ENCODE measurements around the gene CDH12.
"Not testable (repeated sequence)": the region's sequence is repeated elsewhere in the genome, so short reads cannot be mapped to it uniquely, and the experiment has no call there.

Gene CDH12

GRCh38 chr5:22560147-22560546 lies 293.0 kb downstream of the CDH12 start:
- no peak for DNase-seq (ENCODE audit: low read depth in 3 of 3)

GRCh38 chr5:22557251-22557650 lies 295.9 kb downstream of the CDH12 start:
- DNase-seq (ENCODE audit: low read depth in 3 of 3): no peak

GRCh38 chr5:22554475-22554874 lies 298.7 kb downstream of the CDH12 start:
- no peak for DNase-seq (ENCODE audit: low read depth in 3 of 3)

- DNase-seq (ENCODE audit: low read depth in 3 of 3): no peak
Measured at GRCh38 chr5:22549876-22550671, 303.1 kb downstream of the CDH12 start.

GRCh38 chr5:22542340-22542739 lies 310.8 kb downstream of the CDH12 start:
- no peak for DNase-seq (ENCODE audit: low read depth in 3 of 3)

GRCh38 chr5:22541037-22541436 lies 312.1 kb downstream of the CDH12 start:
- DNase-seq (ENCODE audit: low read depth in 3 of 3): no peak

- DNase-seq (ENCODE audit: low read depth in 3 of 3): no peak
Measured at GRCh38 chr5:22539762-22540161, 313.4 kb downstream of the CDH12 start.

- no peak for DNase-seq (ENCODE audit: low read depth in 3 of 3)
Measured at GRCh38 chr5:22531986-22532385, 321.2 kb downstream of the CDH12 start.

- DNase-seq (ENCODE audit: low read depth in 3 of 3): no peak
Measured at GRCh38 chr5:22521521-22521920, 331.6 kb downstream of the CDH12 start.

- not testable (repeated sequence) for DNase-seq (ENCODE audit: low read depth in 3 of 3)
Measured at GRCh38 chr5:22516497-22516896, 336.6 kb downstream of the CDH12 start.

GRCh38 chr5:22514231-22514630 lies 338.9 kb downstream of the CDH12 start:
- DNase-seq (ENCODE audit: low read depth in 3 of 3): no peak

GRCh38 chr5:22505891-22506290 lies 347.3 kb downstream of the CDH12 start:
- no peak for DNase-seq (ENCODE audit: low read depth in 3 of 3)

- DNase-seq (ENCODE audit: low read depth in 3 of 3): no peak
Measured at GRCh38 chr5:22504411-22504810, 348.7 kb downstream of the CDH12 start.

- DNase-seq (ENCODE audit: low read depth in 3 of 3): no peak
Measured at GRCh38 chr5:22500556-22500955, 352.6 kb downstream of the CDH12 start.

GRCh38 chr5:22496666-22497065 lies 356.5 kb downstream of the CDH12 start:
- no peak for DNase-seq (ENCODE audit: low read depth in 3 of 3)

GRCh38 chr5:22495016-22495720 lies 358.0 kb downstream of the CDH12 start:
- DNase-seq (ENCODE audit: low read depth in 3 of 3): no peak

- DNase-seq (ENCODE audit: low read depth in 3 of 3): no peak
Measured at GRCh38 chr5:22488427-22488826, 364.7 kb downstream of the CDH12 start.

- no peak for DNase-seq (ENCODE audit: low read depth in 3 of 3)
Measured at GRCh38 chr5:22480305-22480704, 372.8 kb downstream of the CDH12 start.

GRCh38 chr5:22473886-22474285 lies 379.3 kb downstream of the CDH12 start:
- no peak for DNase-seq (ENCODE audit: low read depth in 3 of 3)

- no peak for DNase-seq (ENCODE audit: low read depth in 3 of 3)
Measured at GRCh38 chr5:22471154-22471553, 382.0 kb downstream of the CDH12 start.

GRCh38 chr5:22470408-22470807 lies 382.7 kb downstream of the CDH12 start:
- DNase-seq (ENCODE audit: low read depth in 3 of 3): no peak

- no peak for DNase-seq (ENCODE audit: low read depth in 3 of 3)
Measured at GRCh38 chr5:22465616-22466015, 387.5 kb downstream of the CDH12 start.

- no peak for DNase-seq (ENCODE audit: low read depth in 3 of 3)
Measured at GRCh38 chr5:22465177-22465576, 388.0 kb downstream of the CDH12 start.
